IPS DF 19.7 (cell line): Measurements from ENCODE around the gene ZNG1F.
"Not testable (repeated sequence)": the region's sequence is repeated elsewhere in the genome, so short reads cannot be mapped to it uniquely, and the experiment has no call there.

ENCODE experiments used
- DNase-seq: peaks from one replicate; pipeline ENCODE4 v3.0.0-alpha.2; 2013; ENCODE audit warnings: low read depth, low spot score

The ZNG1F gene

DNA sequence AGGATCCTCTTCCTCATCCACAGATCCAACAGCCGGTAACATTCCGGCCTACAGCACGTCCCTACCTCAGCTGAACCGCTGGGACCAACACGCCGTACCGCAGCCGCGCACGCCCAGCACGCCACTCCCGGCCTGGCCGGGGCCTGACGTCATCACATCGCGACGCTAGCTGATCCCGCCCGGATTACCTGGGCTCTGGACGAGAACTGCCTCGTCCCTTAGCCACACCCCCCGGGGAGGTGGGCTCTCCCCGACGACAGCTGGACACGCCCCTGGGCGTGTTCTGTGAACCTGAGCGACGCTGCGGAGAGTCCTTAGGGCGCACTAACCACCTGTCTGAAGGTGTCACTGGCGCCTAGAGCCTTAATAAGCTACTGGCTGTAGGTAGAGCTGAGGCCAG lies at the start of gene ZNG1F:
Gene ZNG1F, minus strand, starts transcription at position 101 of the 400 bp plus-strand sequence. Its CDS starts 59 bp downstream, at position 42.
- not testable (repeated sequence) for DNase-seq

DNA sequence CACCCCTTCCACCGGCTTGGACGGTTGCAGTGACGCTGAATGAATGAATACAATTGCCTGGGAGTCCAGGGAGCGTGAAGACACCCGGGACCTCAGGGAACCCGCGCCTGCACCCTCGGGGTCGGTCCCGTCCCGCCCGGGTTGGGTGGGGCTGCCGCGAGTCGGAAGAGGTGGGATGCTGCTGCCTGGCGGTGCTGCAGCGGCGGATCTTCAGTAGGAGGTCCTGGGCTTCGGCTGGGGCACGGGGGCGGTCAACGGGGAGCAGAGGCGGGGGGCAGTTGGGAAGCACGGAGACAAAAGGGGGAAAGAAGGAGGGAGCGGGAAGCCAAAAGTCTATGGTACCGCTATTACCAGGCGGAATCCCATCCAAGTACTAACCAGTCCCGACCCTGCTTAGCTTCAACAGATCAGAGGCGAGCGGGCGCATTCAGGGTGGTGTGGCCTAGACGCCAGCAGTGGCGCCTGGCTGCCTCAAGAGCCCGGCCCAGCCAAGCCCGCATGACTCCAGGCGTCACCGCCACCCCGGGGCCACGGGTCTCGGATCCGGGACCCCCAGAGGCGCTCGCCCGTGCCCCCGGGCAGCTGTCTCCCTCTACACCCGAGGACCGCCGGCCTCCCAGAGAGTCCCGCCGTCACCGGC lies 48.1 kb upstream of the ZNG1F start:
- not testable (repeated sequence) for DNase-seq

DNA sequence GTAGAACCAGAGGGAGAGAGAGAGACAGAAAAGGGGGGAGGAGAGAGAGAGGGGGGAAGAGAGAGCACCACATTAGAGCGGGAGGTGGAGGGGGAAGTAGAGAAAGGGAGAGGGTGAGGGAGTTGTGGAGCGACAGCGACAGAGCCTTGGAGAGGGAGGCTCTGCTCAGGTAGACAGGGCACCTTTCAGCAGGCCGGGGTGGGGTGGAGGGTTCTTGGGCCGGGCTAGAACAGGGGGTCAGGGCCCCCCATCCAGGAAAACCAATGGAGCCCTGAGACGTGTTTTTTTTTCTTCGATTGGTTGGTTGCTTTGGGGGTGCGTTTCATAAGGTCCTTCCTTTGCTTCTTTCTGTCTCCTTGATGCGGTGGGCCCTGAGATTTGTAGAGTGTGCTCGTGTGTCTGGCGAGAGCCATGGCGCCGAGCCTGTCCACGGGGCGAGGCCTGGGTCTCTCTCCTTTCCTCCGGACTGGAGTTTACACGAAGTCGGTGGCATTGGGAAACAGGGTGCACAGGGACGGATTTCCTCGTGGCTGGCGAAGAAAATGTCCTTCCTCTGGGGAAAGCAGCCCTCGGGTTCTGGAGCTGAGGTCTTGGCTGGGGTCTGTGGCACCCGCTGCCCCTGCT lies 47.5 kb upstream of the ZNG1F start:
- DNase-seq = not testable (repeated sequence)

DNA sequence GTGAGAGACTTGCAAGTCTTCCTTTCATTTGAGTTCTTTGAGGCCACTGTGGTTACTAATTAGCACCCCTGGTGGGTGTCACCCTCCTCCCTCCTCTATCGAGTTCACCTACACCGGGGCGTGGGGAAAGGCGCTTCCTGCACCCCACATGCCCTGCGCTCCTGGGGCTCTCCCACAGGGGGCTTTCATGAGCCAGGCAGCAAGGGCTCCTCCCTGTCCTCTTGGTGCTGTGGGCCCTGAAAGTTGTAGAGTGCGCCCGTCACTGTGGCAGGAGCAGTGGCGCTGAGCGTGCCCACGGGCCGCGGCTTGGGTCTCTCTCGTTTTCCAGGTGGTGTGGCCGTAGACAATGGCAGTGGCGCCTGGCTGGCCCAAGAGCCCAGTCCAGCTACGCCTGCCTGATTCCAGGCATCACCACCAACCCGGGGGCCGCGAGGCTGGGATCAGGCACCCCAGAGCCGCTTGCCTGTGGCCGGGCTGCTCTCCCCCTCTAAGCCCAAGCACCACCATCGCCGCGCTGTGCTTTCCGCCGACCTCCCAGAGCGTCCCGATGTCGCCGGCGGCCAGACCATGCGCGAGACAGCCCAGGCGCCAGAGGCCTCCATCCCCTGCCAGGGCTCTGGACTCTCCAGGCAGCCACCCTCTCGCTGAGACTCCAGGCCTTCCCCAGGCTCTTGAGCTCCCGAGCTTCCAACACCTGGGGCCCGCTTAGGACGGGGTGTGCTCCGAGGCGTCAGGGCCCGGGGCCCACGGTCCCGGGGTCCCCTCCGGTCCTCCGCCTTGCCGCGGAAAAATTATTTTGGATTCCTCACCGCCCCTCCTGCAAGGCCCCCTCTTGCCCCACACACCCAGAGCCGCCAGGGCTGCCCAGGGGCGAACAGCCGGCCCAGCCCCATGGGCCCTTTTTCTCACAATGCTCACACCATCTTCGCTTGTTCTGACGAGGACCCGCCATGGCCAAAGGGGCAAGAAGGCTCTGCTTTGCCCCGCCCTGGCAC lies 46.0 kb upstream of the ZNG1F start:
- DNase-seq = not testable (repeated sequence)

DNA sequence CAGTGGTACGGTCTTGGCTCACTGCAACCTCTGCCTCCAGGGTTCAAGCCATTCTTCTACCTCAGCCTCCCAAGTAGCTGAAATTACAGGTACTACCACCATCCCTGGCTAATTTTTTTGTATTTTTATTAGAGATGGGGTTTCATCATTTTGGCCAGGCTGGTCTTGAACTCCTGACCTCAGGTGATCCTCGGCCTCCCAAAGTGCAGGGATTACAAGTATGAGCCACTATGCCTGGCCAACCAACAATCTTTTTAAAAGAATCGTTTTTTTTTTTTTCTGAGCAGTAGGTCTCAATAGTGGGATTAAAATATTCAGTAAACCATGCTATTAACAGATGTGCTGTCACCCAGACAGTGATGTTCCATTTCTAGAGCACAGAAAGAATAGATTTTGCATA lies 45.1 kb upstream of the ZNG1F start:
- not testable (repeated sequence) for DNase-seq

DNA sequence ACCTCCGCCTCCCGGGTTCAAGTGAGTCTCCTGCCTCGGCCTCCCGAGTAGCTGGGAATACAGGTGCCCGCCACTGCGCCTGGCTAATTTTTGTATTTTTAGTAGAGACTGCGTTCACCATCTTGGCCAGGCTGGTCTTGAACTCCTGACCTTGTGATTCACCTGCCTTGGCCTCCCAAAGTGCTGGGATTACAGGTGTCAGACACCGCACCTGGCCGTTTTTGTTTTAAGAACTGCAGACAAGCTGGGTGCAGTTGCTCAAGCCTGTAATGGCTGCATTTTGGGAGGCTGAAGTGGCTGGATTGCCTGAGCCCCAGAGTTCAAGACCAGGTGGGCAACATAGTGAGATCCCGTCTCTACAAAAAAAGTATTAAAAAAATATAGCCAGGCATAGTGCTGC lies 43.2 kb upstream of the ZNG1F start:
- not testable (repeated sequence) for DNase-seq

DNA sequence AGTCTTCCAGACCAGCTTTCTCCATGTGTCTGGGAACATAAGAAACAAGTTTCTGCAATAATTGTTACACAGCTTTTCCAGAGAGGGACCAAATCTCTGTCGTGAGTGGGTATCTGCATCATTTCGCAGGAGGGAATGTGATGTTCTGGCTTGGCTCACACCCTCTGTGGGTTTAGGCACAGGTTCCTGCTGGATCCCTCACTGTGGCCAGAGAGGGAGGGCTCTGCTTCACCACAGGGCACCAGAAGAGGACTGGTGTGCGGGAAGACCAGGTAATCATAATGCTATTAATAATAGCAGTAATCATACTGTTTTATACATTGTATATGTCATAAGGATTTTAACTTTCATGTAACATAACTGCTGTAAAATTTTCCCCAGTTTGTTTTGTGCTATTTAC lies 41.3 kb upstream of the ZNG1F start:
- not testable (repeated sequence) for DNase-seq

DNA sequence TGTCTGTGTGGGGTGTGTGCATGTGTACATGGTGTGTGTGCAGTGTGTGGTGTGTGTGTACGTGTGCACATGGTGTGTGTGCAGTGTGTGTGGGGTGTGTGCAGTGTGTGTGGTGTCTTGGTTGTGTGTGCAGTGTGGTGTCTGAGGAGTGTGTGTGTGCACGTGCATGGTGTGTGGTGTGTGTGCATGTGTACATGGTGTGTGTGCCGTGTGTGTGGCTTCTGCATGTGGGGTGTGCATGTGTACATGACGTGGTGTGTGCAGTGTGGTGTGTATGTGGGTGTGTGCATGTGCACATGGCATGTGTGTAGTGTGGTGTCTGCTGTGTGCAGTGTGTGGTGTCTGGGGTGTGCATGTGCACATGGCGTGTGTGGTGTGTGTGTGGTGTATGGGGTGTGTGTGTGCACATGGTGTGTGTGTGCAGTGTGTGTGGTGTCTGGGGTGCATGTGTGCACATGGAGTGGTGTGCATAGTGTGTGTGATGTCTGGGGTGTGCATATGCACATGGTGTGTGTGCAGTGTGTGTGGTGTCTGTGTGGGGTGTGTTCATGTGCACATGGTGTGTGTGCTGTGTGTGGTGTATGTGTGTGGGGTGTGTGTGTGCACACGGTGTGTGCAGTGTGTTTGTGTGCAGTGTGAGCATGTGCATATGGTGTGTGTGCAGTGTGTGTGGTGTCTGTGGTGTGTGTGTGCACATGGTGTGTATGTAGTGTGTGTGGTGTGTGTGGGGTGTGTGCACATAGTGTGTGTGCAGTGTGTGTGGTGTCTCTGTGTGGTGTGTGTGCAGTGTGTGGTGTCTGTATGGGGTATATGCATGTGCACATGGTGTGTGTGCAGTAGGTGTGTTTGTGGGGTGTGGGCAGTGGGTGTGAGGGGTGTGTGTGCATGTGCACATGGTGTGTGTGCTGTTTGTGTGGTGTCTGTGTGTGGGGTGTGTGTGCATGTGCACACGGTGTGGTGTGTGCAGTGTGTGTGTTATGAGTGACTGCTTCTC lies 40.6 kb upstream of the ZNG1F start:
- no peak for DNase-seq

DNA sequence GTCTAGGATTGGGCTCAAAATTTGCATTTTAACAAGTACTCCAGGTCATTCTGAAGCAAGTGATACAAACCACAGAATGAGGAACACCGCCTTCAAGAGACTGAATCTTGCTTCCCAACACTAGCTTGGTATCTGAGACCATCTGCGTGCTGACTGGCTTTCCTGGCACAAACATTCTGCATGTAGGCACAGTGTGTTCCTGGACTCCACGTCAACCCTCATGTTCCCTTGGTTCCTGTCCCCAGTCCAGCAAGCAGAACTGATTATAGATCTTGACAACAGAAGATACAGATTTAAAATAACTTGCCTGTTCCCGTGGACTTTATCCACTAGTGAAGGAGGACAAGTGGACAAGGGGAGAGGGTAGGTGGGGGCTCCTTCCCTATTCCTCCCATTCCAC lies 30.7 kb upstream of the ZNG1F start:
- DNase-seq = not testable (repeated sequence)

DNA sequence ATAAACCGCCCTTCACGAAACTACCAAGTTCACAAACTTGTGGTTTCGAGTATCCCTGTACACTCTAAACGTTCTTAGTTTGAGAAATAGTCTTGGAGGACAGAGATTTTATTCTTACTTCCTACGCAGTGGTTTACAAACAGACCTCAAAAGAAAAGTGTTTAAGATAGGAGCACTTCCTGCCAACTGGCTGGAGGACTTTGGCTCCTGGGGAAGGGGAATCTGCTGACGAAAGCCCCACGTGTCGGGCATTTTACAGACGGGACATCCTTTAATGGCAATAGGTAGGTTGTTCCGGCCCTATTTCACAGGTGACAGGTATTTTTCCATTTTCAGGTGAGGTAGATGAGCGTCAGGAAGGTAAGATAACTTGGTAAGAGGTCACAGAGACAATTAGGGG lies 678 bp downstream of the ZNG1F start:
- not testable (repeated sequence) for DNase-seq

DNA sequence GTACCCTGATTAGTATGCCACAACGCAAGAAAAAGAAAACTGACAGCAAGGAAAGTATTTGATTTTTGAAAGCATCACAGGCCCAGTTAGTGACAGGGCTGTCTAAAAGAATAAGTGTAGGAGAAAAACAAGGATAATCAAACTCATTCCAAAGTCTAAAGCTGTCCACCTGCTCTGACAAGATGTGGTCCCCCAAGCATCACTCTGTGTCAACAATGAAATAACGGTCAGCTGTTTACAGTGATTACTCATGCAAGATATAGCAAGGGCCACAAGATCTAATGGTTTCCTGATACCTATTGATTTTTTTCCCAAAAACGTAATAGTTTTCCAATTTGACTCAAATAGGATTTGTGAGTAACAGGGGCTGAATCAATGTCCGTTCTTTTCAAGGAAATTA lies 14.1 kb downstream of the ZNG1F start:
- DNase-seq = not testable (repeated sequence)

DNA sequence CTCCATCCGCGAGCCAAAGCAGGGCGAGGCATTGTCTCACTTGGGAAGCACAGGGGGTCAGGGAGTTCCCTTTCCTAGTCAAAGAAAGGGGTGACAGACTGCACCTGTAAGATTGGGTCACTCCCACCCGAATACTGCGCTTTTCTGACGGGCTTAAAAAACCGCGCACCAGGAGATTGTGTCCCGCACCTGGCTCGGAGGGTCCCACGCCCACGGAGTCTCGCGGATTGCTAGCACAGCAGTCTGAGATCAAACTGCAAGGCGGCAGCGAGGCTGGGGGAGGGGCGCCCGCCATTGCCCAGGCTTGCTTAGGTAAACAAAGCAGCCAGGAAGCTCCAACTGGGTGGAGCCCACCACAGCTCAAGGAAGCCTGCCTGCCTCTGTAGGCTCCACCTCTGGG lies 39.0 kb downstream of the ZNG1F start:
- DNase-seq = not testable (repeated sequence)

DNA sequence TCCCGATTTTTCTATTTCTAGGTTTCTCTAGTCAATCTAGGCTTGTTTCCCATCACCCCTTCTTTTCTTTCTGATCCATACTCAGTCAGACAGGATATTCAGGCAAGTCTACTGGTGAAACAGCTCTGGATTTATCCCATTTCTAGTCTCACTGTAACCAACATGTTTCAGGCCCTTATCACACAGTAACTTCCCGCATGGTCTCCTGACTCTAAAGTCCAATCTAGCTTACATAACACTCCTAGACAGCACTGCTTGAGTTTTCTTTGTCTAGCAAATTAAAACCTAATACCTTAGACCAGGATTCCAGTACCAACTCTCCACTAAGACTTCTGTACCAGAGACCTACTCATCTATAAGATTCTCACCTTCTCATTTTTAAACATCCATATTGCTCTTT lies 47.2 kb downstream of the ZNG1F start:
- not testable (repeated sequence) for DNase-seq

DNA sequence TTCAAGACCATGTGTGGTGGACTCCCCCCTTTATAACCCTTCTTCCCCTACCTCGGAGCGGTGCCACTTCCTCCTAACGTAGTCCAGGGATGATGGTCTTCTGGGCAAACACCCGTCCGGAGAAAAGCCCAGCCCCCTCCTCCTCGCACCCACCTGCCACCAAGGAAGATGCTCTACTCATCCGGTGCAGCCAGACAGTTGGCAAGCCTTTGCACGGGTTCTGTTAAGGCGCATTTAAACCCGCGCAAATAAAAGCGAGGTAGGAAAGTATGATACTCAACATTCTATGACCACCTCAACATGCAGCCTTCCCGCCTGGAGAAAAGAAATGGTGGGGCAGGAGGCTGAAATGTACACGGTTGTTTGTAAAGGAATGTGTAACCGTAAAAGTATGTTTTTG lies 60.5 kb downstream of the ZNG1F start, which contains the start of gene FOXD4L6:
Gene FOXD4L6, minus strand, starts transcription at position 101 of the 400 bp plus-strand sequence. CDS start 298 bp downstream, outside the sequence.
- not testable (repeated sequence) for DNase-seq

DNA sequence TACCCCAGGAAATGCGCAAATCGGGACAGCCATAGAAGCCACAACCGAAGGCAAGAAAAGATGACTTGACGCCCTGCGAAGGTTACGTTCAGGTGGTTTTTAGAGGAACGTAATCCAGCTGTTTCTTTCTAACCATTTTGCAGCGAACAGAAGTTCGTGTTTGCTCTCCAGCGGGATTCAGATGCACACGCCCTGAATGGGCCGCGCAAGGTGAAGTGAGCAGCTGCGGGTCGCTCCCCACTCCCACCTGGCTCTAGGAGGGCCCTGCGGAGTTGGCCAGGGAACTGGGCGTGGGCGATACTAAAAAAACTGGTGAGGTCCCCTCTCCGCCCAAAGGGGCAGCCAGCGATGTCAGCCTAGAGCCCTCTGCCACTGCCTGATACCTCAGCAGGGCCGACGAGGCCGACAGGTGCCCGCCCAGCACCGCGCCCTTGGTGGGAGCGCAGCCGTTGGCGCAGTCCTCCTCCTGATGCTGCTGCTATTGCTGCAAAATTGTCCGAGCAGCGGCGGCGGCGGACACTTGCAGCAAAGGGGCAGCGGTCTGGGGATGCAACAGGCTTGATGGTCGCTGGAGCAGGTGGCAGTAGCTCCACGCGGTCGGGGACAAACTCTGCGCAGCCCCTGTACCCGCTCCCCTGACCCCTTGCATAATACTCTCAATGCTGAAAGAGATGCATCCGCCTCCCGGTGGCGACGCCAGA lies 62.2 kb downstream of the ZNG1F start:
- DNase-seq = not testable (repeated sequence)

DNA sequence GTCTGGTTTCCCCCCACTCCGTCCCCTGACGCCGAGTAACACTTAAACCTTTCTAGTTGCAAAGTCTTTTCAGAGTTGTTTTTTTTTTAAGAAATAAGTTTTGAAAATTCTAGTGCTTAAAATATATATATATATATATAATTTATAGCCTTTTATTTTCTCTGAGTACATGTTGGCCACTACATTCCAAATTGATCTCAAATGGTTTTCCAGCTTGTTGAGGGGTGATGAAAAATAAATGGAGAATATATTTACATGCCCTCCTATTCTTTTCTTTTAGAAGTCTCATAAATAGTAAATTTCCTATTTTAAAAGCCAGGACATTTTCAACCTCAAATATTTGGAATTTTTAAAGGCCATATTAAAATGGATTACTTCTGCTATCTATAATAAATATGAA lies 63.2 kb downstream of the ZNG1F start:
- not testable (repeated sequence) for DNase-seq

DNA sequence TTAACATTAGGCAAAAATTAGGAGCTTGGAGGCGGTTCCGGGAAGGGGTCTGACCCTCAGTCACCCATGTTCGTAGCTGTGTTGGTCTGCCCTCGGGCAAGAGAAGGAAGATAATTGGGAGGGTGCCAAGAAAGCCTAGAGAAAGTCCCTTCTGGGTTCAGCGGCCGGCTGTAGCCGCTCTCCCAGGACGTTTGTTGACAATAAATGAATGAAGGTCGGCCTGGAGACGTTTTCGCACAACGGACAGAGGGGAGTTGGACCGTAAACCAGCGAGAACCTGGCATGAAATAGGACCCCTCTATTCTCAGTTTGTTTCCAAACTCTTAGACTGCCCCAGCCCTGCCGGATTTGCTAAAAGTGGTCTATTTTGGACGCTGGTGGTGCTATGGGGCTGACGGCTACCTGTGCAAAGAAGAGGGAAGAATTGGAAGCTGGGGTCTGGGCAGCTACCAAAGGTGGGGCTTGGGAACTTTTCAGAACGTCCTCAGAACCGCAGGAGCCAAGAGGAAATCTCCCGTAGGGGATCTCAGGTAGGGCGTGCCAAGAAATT lies 63.9 kb downstream of the ZNG1F start:
- not testable (repeated sequence) for DNase-seq

DNA sequence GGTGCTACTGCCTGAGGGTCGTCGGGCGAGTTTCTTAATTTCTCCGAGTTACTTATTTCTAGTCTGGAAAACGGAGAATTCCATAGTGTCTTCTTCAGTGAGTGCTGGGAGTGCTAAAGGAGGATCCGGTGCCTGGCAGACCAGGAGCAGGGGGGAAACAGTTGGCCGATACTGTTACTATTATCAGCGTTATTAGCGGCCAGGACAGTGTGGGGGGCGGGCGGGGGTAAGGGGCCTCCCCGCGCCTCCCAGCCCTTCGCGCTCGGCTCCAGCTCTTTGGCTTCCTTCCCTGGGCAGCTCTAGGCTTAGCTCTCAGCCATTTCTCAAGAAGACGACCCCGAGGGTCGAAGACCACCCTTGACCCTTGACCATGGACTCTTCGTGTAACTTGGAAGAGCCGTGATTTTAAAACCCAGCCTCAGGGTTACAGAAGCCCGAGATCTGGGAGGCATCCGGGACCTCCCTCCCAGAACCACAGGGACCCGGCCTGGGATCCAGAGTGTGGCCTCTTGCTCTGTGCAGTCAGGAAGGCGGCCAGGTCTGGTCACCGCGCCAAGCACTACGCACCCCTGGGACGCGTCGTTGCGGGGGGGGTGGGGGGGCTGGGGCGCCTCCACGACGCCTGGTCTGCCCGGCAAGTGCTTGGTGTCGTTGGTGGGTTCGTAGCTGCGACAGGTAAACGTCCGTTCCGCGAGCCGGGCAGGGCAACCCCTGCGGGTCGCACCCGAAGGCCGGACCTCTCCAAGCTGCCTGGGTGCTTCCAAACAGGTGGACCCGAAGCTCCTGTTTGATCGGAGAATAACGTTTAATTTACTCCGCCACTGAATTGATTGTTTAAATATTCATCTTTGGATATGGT lies 64.6 kb downstream of the ZNG1F start:
- DNase-seq = not testable (repeated sequence)

DNA sequence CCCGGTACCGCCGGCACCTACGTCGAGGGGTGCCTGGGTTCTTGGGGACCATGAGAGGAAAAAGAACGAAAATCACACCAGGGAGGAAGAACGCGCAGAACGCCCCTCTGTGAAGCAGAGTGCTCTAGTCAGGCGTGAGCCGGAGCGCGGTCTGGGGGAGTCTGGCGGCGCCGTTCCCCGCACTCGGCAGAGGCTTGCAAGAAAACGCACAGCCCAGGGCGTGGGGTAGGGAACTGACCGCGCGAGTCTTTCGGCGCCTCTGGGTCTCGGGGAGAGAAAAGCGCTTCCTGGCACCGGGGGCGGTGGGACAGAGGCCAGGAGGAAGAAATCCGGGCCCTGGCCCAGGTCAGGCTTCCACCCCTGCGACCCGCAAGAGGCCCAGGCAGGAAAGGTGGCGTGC lies 65.3 kb downstream of the ZNG1F start:
- not testable (repeated sequence) for DNase-seq
